ENCODE results near the gene PRMT9.

The PRMT9 gene

GRCh38 chr4:147678796-147679549 is 5.0 kb downstream of the PRMT9 start:
- DNase-seq, result no peak

- DNase-seq, result no peak
These were observed 5.9 kb downstream of the PRMT9 start for GRCh38 chr4:147678106-147678505.

- no peak for DNase-seq
These were observed 9.5 kb downstream of the PRMT9 start for GRCh38 chr4:147674496-147674895.

GRCh38 chr4:147674073-147674472 is 9.9 kb downstream of the PRMT9 start:
- no peak for DNase-seq

GRCh38 chr4:147658501-147658900 is 25.5 kb downstream of the PRMT9 start:
- no peak for DNase-seq

- DNase-seq, result no peak
These were observed 28.3 kb downstream of the PRMT9 start for GRCh38 chr4:147655639-147656038.

- DNase-seq, result no peak
These were observed 32.4 kb downstream of the PRMT9 start for GRCh38 chr4:147651563-147651962.

GRCh38 chr4:147648656-147649055 is 35.3 kb downstream of the PRMT9 start:
- no peak for DNase-seq

GRCh38 chr4:147645099-147645498 is 38.9 kb downstream of the PRMT9 start:
- no peak for DNase-seq

GRCh38 chr4:147644471-147644870 is 39.5 kb downstream of the PRMT9 start:
- DNase-seq, result no peak

GRCh38 chr4:147643616-147644015 is 40.3 kb downstream of the PRMT9 start:
- no peak for DNase-seq

- no peak for DNase-seq
These were observed 43.6 kb downstream of the PRMT9 start for GRCh38 chr4:147640331-147640730.

GRCh38 chr4:147639388-147639787 is 44.6 kb downstream of the PRMT9 start:
- no peak for DNase-seq

- no peak for DNase-seq
These were observed 45.0 kb downstream of the PRMT9 start for GRCh38 chr4:147638942-147639341.

- DNase-seq, result no peak
These were observed 45.6 kb downstream of the PRMT9 start for GRCh38 chr4:147638365-147638764.

GRCh38 chr4:147635348-147635747 is 48.6 kb downstream of the PRMT9 start:
- DNase-seq, result no peak

GRCh38 chr4:147633643-147634042 is 50.3 kb downstream of the PRMT9 start:
- no peak for DNase-seq

GRCh38 chr4:147633113-147633512 is 50.9 kb downstream of the PRMT9 start:
- DNase-seq, result no peak

GRCh38 chr4:147629783-147630730 is 53.9 kb downstream of the PRMT9 start:
- no peak for DNase-seq

GRCh38 chr4:147628415-147628814 is 55.5 kb downstream of the PRMT9 start:
- no peak for DNase-seq

- no peak for DNase-seq
These were observed 57.1 kb downstream of the PRMT9 start for GRCh38 chr4:147626903-147627302.

GRCh38 chr4:147625733-147626132 is 58.2 kb downstream of the PRMT9 start:
- no peak for DNase-seq

GRCh38 chr4:147620315-147620714 is 63.6 kb downstream of the PRMT9 start:
- no peak for DNase-seq
